ENCODE results near the gene WDR3.

Gene WDR3

DNA sequence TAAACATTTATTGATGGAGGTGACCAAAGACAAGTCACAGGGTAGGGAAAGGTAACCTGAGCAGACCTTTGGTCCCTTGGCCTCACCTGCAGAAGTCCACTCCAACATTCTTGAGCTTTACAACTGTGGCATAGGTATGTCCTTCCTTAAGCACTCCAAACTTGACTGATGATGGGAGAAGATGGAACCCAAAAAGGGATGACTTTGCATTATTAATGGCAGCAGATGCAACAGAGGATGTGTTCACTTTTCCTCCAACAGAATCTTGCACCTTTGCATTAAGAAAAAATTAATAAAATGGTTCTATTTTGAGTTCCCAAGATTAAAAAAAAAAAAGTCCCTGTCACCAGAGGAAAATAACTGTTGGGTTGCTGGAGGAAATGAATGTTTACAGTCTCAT, 42.2 kb downstream of the WDR3 start:
- TF ChIP-seq POLR2AphosphoS5 (IDR thresholded peaks at IDR 0.05; ENCODE audit: low read depth, low read length) (no peak), FOXP2 (optimal IDR thresholded peaks at IDR 0.05; ENCODE audit: borderline replicate concordance, extremely low read depth, extremely low read length, insufficient read depth) (no peak), TAF1 (IDR thresholded peaks at IDR 0.05; ENCODE audit: borderline replicate concordance, insufficient read depth, low read length) (no peak), REST (IDR thresholded peaks at IDR 0.05; ENCODE audit: insufficient read depth in 1 of 2, low read depth in 2 of 2, low read length in 2 of 2) (no peak), SIN3A (IDR thresholded peaks at IDR 0.05; ENCODE audit: borderline replicate concordance, insufficient read depth, low read length) (no peak)

DNA sequence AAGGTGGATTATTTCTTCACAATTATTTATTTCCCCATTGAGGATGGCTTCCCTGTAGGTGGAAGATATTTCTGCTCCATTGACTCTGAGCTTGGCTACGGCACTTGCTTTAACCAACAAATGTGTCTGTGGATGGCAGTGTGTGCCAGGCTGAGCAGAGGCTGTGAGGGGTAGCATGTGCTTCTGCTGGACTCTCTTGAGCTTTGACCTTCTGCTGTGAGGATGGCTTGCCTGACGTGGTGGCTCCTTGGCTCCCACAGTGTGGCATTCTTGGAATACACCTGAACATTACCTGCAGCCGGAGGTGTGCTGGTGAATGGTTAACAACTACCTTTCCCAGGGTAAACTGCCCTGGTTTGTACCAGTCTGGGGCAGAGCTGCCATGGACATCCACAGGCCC, 46.8 kb downstream of the WDR3 start:
- no peak for TF ChIP-seq TAF1 (IDR thresholded peaks at IDR 0.05; ENCODE audit: borderline replicate concordance, insufficient read depth, low read length)
- no peak for TF ChIP-seq SIN3A (IDR thresholded peaks at IDR 0.05; ENCODE audit: borderline replicate concordance, insufficient read depth, low read length)

GRCh38 chr1:117981455-117982192, 52.1 kb downstream of the WDR3 start:
- no peak for TF ChIP-seq POLR2AphosphoS5 (IDR thresholded peaks at IDR 0.05; ENCODE audit: low read depth, low read length)
- no peak for TF ChIP-seq TAF1 (IDR thresholded peaks at IDR 0.05; ENCODE audit: borderline replicate concordance, insufficient read depth, low read length)

DNA sequence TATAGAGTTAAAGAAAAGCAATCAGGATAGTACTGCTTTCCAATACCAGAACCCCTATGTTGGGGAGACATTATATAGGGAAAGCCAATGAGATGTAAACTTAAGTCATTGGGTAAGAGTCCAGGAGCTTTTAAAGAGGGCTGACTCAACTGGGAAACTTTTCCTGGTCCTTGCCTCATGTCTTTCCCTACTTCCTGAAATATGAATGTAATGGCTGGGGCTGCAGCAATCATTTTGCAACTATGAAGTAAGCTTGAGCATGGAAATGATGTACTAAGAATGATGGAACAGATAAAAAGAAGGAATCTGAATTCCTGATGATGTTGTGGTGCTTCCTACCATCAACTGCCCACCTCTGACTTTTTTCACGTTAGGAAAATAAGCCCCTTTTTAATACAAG, 55.7 kb downstream of the WDR3 start:
- TF ChIP-seq TAF1 (IDR thresholded peaks at IDR 0.05; ENCODE audit: borderline replicate concordance, insufficient read depth, low read length) (no peak), REST (IDR thresholded peaks at IDR 0.05; ENCODE audit: insufficient read depth in 1 of 2, low read depth in 2 of 2, low read length in 2 of 2) (no peak), SIN3A (IDR thresholded peaks at IDR 0.05; ENCODE audit: borderline replicate concordance, insufficient read depth, low read length) (no peak), FOXP2 (optimal IDR thresholded peaks at IDR 0.05; ENCODE audit: borderline replicate concordance, extremely low read depth, extremely low read length, insufficient read depth) (no peak), POLR2AphosphoS5 (IDR thresholded peaks at IDR 0.05; ENCODE audit: low read depth, low read length) (no peak)

DNA sequence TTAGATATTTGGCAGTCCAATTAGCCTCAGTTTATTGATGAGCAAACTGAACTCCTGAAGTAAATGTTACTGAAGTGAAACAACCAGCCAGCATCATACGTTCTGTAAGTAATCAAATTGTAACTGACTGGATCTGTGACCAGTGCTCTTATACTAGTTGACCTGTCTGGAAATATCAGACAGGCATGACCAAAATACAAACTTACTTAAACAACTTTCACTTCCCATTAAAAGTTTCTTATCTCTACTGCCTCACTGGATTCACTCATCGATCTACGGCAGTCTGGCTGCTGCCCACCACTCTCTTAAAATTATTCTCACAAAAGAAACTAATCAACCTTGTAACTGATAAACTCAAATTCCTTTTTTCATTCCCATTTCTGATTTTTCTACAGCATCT, 56.4 kb downstream of the WDR3 start:
- TF ChIP-seq TAF1 (IDR thresholded peaks at IDR 0.05; ENCODE audit: borderline replicate concordance, insufficient read depth, low read length) = no peak

DNA sequence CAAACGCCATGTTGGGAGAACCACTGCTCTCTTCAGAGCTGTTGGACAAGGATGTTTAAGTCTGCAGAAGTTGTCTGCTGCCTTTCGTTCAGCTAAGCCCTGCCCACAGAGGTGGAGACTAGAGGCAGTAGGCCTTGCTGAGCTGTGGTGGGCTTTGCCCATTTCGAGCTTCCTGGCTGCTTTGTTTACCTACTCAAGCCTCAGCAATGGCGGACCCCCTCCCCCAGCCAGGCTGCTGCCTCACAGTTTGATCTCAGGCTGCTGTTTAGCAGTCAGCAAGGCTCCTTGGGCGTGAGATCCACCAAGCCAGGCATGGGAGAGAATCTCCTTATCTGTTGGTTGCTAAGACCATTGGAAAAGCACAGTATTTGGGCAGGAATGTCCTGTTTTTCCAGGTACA, 74.8 kb downstream of the WDR3 start:
- no peak for TF ChIP-seq TAF1 (IDR thresholded peaks at IDR 0.05; ENCODE audit: borderline replicate concordance, insufficient read depth, low read length)
- no peak for TF ChIP-seq SIN3A (IDR thresholded peaks at IDR 0.05; ENCODE audit: borderline replicate concordance, insufficient read depth, low read length)
- no peak for TF ChIP-seq REST (IDR thresholded peaks at IDR 0.05; ENCODE audit: insufficient read depth in 1 of 2, low read depth in 2 of 2, low read length in 2 of 2)
- TF ChIP-seq POLR2AphosphoS5 (IDR thresholded peaks at IDR 0.05; ENCODE audit: low read depth, low read length) = no peak

GRCh38 chr1:118007391-118007790, 77.9 kb downstream of the WDR3 start:
- TF ChIP-seq SIN3A (IDR thresholded peaks at IDR 0.05; ENCODE audit: borderline replicate concordance, insufficient read depth, low read length) (no peak), TAF1 (IDR thresholded peaks at IDR 0.05; ENCODE audit: borderline replicate concordance, insufficient read depth, low read length) (no peak), POLR2AphosphoS5 (IDR thresholded peaks at IDR 0.05; ENCODE audit: low read depth, low read length) (no peak), REST (IDR thresholded peaks at IDR 0.05; ENCODE audit: insufficient read depth in 1 of 2, low read depth in 2 of 2, low read length in 2 of 2) (no peak), FOXP2 (optimal IDR thresholded peaks at IDR 0.05; ENCODE audit: borderline replicate concordance, extremely low read depth, extremely low read length, insufficient read depth) (no peak)

Measured in PFSK-1 (cell line).